NCI-H748 (cell line): ENCODE measurements around the gene UTS2R.

ENCODE experiments used
- DNase-seq: peaks from one replicate; lab custom pipeline; 2025; ENCODE audit not compliant: unreplicated experiment; lab: John Stamatoyannopoulos, UW

Gene UTS2R

DNA sequence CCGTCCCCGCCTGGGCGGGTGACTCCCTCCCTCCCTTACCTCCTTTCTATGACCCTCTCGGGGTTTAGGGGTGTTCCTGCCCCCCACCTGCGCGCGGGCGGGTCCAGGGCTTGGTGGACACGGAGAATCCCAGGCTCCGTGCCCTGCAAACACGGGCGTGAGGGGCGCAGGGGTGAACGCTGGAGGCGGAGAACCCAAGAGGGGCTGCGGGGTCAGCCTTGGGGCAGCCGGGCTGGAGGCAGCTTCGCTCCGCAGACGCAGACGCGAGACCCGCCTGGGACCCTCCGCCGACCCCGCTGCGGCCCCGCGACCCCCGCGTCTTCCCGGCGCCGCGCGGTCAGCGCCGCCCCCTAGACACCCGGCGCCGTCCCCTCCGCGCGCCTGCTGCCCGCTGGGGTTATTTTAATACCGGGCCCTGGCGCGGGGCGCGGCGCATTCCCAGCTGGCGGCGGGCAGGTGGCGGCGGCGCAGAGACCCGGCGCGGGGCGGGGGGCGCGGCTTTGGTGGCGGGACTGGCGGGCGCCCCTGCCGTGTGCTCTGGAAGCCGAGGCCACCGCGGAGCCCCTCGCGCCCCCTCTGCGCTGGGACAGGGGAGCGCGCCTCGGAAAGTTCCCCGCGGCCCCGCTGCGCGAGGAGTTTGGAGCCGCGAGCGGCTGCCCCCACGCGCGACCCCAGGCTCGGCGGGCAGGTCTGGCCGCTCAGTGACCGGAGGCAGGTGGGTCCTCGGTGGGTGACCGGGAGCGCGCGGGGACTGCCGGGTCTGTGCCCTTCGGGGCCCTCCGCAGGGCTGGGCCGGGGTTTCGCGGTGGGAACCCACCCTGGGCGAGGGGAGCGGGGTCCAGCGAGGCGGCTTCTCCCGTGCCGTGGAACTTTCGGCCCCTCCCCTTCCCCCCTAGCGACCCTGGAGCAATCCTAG is at the start of gene UTS2R:
Gene UTS2R (plus strand): TSS at position 433 of the 916 bp plus-strand sequence. CDS start 2,560 bp downstream, outside the sequence.
- DNase-seq, result peak; percentile 34

- DNase-seq, result no peak
Observed at GRCh38 chr17:82321947-82322466, 49.6 kb upstream of the UTS2R start.

DNA sequence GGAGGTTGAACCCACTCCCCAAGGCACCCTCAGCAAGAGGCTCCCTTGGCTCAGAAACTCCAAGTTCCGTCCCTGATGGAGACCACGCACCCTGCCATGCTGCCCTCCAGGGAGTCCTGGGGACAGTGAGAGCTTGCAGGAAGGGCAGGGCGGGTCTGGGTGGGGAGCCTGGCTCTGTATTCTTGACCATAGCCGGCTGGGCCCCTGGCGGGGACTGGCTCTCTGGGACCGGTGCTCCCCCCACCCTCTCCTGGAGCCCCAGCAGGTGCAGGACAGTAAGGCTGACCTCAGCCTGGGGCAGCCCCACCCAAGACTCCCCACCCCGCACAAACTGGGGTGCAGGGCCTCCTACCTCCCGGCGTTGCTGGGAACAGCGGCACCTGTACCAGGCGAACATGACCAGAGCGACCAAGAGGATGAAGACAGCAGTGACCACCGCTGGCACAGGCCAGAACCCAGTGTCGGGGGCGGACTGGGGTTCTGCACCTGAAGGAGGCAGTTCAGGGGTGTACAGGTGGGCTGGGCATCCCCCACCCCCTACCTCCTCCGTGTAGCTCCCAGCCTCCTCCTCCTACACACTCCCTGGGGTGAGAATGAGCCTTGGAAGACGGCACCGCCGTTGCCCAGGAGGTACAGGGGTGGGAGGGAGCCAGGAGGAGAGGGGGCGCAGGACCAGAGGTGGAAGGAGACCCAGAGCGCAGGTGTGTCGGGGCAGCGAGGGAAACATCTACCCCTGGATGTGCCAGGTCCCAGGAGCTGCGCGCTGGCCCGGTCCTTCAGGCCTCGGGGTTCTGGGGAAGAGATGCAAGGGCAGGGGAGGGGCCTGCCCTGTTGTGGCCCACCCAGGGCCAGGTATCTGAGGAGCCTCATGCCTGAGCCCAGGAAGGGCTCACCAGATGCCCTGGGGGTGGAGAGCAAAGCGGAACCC is 48.8 kb upstream of the UTS2R start:
- no peak for DNase-seq

- no peak for DNase-seq
Observed at GRCh38 chr17:82323514-82324234, 47.9 kb upstream of the UTS2R start.

- DNase-seq, result no peak
Observed at GRCh38 chr17:82324566-82325285, 46.8 kb upstream of the UTS2R start.

DNA sequence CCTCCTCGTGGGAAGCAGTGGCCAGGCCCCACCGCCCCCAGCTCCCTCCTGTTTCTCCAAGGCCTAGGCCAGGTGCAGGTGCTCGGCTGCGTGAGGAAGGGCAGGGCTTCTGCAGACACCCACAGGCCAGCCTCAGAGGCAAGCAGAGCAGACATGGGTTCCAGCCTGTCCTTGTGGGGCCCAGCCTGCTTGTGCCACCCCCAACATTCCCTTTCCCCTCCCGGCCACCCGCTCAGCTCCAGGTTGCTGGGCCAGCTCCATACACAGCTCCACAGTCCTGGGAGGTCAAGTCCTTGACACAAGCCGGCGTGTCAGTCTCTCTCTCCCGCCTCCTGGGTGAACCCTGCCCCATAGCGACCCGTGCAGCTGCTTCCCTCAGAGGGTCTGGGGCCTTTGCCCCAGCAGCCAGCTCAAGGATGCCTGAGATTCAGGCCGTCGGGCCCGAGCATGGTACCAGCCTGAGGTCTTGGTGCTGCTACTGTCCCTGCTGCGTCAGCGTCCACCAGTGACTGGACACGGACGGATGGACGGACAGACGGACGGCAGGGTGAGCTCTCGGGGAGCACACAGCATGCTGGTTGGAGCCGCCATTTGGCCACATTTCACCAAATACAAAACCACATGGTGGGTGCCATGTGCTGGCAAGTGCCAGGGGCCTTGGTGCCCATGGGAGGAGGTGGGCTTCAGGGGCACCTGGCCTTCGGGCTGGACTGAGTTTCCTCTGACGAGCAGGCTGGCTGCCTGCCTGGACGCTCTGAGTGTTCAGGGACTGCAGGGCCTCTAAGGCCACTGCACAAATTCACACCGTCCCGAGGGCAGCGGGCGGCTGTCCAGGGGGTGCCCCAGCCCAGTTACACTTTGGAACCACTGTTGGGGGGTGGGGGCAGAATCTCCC is 46.0 kb upstream of the UTS2R start:
- no peak for DNase-seq

DNA sequence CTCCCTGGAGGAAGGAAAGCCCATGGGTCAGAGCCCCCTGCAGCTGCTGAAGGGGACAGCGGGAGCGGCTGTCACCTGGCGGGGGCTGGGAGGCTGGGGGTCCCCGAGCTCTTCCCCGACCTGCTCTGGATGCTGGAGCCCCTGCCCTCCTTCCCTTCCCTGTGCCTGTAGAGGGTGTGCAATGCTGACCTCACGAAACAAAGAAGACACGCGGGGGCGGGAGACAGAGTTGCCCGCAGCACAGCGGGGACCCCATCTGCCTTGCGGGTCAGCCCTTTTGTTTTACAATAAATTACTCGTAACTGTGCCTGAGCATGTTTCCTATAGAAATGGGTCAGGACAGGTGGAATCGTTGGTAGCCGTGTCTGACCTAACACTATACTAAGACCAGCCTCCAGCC is 44.3 kb upstream of the UTS2R start:
- DNase-seq, result no peak

- DNase-seq, result no peak
Observed at GRCh38 chr17:82327757-82328140, 43.8 kb upstream of the UTS2R start.

DNA sequence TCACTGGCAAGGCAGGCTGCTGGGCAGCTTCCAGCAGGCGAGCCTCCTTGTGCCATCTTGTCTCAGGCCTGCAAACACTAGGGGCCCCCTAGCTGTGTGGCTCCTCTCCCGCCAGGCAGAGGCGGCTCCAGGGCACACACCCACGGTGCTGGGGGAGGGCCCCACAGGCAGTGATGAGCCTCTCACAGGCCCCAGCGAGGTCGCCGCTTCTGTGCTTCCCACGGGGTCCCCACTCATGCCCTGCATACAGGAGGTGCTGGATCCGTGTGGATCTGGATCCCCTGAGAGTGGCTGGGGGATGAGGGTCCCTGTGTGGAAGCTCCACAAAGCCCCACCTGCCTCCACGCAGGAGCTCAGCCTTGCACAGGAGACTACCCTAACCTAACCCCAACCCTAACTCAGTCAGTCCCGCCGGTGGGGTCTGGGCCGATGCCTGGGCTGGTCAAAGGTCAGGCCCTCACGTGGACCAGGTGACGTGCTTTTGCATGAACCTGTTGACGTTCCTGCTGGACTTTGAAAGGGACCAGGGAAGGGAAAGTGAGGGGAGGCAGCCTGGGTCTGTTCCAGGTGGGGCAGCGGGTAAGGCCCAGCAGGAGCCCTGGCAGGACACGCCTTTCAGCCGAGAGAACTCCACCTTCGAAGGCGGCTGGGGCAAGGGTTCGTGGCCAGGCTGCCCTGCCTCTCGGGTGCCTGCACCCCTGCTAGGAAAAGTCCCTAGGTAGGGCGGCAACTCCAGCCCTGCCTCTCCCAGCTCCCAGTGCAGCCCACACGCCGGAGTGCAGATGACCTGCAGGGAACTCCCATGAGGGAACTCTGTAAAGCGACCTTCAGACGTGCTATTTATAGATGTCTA is 43.2 kb upstream of the UTS2R start:
- DNase-seq, result no peak

DNA sequence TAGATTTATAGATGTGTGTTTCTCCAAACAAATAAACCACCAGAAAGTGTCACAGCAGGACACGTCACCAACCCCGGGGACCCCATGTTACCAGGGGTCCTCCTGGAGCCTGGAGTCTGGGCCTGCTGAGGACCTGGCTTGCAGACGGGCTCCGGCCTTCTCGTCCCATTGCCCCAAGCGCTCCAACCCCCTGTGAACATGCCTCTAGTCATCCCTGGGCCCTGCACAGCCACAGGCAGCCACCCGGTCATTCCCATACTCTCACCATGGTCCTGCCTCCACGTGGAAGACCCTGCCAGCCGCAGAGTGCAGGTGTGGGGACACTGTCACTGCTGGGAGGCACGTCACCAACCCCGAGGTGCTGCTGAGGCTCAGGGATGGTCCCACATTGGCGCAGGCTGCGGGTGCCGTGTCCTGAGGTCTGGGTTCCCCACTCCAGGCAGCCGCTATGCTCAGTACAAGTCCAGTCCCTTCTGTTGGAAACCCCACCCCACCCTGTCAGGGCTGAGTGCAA is 42.5 kb upstream of the UTS2R start:
- no peak for DNase-seq

- DNase-seq, result no peak
Observed at GRCh38 chr17:82329683-82330321, 41.8 kb upstream of the UTS2R start.

DNA sequence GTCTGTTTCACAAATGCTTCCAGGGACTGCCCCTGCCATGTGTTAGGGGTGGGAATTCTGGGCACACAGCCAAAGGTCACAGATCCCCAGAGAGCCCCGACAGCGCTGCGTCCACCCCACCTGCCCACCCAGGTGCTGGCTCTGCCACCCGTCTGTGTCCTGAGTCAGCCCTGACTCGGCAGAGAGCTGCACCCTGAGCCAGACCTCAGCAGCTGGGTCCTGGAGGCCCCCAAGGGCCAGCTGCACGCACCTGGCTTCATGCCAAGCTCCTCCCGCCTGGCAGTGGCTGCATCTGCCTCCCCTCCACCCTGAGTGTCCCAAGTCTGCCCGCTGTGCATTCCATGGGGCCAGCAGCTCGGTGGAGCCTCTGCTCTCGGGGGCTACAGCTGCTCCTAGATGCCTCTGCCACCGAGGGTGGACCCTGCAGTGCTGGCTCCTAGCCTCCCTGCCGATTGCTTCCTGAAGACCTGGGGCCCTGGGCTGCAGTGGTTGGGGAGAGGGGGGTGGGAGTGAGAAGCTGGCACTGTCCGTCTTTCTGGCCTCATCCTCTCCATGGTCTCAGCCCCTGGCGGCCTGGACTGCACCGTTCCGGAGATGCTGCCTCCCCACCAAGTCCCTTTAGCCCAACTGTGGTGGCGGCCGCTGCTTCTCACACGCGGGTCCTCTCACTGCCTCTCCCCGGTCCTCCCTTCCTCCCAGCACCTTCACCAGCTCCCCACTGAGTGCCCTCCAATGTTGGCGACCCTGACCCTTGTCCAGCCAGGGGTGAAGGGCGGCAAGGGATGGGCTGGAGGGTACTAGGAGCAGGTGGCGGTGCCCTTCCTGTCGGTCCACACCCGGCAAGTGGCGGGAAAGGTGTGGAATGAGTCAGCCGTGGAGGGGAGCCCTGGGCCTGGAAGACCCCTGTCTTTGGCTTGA is 41.0 kb upstream of the UTS2R start:
- DNase-seq, result peak; percentile 89

DNA sequence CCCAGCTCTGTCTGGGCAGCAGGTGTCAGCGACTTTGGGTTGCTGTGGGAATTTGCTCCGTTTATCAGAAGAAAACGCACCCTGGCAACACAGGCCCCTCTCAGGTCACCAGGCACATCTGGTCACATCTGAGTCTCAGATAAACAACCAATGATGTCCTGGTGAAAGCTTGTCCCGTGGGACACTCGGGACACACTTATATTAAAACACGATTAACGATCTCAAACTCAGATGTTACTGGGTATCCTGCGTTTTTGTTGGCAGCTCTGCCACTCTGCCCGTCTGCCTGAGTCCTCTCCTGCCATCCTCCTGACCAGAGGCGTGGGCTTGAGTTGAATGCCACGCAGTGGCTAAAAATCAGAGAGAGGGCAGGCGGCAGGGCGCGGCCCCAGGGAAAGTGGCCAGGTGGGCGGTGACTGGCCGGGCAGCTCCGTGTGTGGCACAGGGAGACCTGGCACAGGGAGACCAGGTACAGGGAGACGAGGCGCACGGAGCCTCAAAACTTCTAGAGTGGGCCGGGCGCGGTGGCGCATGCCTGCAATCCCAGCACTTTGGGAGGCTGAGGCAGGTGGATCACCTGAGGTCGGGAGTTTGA is 40.1 kb upstream of the UTS2R start:
- no peak for DNase-seq

GRCh38 chr17:82332669-82333278 is 38.8 kb upstream of the UTS2R start:
- peak; percentile 69 for DNase-seq

GRCh38 chr17:82333279-82334171 is 38.0 kb upstream of the UTS2R start, which contains the start of gene SECTM1:
Gene SECTM1 (minus strand): TSS chr17:82333766. CDS start chr17:82327240, 6,526 bp downstream.
- DNase-seq, result peak; percentile 63
